ENCODE results near the gene DDX39A.

GRCh38 chr19:14370169-14370939, 48.8 kb downstream of the DDX39A start:
- TF ChIP-seq CTCF (IDR thresholded peaks at IDR 0.05) (no peak), POLR2AphosphoS5 (IDR thresholded peaks at IDR 0.05) (no peak)
